T follicular helper cell (primary cell): Measurements from ENCODE around the gene ZNF652.
"Not testable (repeated sequence)": the region's sequence is repeated elsewhere in the genome, so short reads cannot be mapped to it uniquely, and the experiment has no call there.

ENCODE experiments used
- DNase-seq: peaks from one replicate; pipeline ENCODE4 v3.0.0-alpha.2; 2020; ENCODE audit warnings: low read depth

ZNF652 gene

DNA sequence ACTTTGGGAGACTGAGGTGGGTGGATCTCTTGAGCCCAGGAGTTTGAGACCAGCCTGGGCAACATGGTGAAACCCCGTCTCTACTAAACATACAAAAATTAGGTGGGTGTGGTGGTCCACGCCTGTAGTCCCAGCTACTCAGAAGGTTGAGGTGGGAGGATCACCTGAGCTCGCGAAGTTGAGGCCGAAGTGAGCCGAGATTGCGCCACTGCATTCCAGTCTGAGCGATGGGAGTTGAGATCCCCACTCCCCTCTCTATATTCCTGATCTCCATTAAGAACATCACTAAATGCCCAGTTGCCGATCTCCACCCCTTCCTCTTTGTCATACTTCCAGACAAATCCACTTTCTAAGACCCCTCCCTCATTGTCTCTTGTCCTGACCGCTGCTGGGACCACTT lies 24.3 kb upstream of the ZNF652 start:
- DNase-seq, result no peak

DNA sequence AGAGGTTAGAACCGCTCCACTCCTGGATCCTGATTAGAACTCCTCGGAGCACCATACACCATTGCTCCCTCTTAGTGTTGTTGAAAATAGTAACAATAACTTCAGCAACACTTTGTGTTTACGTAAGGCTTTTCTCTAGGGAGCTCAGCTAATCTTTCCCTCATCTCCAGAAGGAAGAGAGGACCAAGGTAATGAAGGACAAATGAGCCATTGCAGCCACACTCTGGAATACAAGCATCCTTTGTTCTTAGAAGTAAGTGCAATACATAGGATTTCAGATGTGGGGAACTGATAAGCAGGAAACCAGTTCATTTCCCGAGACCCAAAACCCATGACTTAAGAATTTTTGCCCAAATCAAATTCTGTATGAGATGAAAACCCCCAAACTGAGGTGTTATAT lies 22.9 kb upstream of the ZNF652 start:
- no peak for DNase-seq

DNA sequence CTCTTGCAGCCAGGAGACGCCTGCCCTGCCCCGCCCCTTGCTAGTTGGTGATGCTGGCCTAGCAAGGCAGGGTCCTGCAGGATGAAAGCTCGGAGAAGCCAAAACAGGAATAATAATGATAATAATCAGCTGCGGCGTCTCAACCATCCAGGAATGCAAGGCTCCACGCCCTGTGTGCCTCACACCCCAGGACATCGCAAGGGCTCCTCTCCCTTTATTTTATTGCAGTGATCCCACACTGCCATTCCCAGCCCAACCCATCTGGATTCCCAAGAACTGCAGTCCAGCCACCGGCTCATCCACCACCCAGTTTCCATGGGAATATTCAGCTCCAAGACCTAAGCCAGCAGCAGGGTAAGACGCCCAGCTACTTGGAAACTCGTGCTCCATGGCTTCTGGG lies 21.0 kb upstream of the ZNF652 start:
- DNase-seq, result no peak

DNA sequence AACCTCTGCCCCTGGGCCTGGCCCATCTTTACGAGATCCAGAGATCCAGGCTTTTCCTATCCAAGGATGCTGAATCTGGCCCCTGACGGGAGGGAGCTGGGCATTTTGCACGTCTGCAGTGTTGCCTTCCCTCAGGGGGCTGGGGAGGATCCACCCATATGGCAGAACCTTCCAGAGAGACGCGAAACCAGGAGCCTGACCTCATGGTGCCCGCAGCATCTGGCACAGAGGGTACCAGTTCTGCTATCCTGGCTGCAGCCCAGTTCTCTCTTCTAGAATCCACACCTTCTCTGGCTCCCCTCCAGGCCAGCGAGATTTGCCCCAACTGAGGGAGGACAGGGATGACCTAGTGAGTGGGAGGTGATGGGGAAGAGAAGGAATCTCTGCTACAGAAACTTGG lies 20.5 kb upstream of the ZNF652 start:
- DNase-seq, result no peak

DNA sequence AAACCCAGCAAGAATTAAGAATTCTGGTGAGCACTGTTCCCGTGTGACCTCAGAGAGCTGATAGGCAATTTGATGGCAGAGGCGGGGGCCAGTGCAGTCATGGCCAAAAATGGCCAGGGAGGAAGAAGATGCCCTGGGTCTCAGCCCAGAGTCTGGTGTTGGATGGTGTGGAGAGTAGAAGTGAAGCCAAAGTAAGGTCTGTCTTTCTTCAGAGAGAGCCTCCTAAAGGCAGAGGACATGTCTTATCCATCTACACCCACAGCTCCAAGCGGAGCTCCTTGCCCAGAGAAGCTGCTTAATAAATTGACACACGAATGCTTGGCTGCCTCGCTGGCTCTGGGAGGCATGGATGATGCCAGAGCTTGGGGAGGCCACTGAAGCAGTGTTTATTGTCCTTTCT lies 19.7 kb upstream of the ZNF652 start:
- no peak for DNase-seq

DNA sequence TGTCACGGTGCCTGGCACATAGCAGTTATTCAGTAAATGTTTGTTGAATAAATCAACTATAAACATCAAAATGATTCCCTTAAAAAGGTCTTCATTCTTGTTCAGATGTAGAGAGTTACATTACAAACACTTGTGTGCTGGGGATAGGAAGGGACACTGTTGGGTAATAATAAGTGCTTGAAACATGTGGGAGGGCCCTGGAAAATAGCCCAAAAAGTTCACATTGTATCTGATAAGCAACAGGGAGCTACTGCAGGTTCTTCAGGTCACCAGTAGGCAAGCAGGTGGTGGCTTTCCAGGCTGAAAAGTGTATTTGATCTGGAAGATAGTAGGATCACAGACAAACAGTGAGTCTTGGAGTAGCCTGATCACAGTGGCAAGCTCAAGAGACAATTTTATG lies 19.0 kb upstream of the ZNF652 start:
- no peak for DNase-seq

DNA sequence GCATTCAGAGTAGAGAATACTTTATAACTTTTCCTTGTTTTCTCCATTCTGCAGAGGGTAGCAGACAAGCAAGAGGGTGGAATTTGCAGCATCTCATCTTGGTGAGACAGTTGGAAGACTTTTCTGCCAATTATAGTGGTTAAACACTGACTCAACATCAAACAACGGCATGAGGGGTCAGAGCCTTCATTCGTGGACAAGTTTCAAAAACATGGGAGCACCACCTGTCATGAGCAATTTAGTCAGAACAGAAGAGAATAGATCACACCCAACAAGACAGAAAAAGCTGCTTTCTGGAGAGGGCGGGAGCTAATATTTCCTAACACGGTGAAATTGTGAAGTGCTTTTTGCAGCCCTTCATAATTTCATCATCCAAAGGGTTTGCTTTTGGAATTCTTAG lies 17.9 kb upstream of the ZNF652 start:
- DNase-seq, result no peak

DNA sequence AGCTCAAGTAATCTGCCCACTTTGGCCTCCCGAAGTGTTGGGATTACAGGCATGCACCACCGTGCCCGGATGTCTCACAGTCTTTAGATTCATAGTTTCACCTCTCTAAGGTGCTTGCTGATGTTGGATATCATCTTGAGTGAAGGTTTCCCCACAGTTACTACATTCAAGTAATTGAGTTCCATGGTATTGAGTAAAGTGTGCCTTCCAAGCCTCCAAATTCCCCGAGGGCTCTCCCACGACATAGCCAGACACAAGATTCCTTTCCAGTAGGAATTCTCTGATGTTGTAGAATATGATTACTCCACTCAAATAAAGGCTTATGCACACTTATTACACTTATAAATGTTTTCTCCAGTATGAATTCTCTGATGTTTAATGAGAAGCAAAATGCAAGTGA lies 16.3 kb upstream of the ZNF652 start:
- DNase-seq, result no peak

DNA sequence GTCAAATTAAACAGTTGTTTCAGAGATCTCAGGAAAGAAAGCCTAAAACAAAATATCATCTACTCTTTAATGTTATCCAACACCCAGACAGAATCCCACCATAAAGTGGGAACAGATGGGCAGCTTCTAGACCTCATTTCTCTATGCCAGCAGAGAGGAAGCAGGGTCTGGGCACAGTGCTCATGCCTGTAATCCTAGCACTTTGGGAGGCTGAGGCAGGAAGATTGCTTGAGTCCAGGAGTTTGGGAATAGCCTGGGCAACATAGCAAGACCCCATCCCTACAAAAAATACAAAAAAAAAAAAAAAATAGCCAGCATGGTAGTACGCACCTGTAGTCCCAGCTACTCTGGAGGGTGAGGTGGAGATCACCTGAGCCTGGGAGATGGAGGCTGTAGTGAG lies 13.5 kb upstream of the ZNF652 start:
- no peak for DNase-seq

DNA sequence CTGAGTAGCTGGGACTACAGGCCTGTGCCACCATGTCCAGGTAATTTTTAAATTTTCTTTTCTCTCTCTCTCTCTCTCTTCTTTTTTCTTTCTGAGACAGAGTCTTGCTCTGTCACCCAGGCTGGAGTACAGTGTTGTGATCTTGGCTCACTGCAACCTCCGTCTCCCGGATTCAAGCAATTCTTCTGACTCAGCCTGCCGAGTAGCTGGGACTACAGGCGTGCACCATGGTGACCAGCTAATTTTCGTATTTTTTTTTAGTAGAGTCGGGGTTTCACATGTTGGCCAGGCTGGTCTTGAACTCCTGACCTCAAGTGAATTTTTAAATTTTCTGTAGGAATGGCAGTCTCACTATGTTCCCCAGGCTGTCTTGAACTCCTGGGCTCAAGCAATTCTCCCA lies 11.1 kb upstream of the ZNF652 start:
- DNase-seq, result no peak

DNA sequence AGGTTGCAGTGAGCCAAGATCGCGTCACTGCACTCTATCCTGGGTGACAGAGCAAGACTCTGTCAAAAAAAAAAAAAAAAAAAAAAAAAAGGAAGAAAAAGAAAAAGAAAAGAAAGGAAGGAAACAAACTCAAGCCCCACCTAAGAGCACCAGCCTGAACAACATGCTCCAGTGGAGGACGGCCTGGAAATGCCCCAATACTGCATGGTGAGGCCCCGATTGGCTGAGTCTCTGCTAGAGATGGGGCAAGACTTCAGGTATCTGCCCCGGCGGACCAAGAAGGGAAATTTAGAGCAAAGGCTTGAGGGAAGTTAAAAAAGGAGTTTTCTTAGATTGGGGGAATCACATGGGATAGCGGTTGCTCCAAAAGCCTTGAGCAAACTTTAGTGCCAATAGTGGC lies 10.4 kb upstream of the ZNF652 start:
- no peak for DNase-seq

DNA sequence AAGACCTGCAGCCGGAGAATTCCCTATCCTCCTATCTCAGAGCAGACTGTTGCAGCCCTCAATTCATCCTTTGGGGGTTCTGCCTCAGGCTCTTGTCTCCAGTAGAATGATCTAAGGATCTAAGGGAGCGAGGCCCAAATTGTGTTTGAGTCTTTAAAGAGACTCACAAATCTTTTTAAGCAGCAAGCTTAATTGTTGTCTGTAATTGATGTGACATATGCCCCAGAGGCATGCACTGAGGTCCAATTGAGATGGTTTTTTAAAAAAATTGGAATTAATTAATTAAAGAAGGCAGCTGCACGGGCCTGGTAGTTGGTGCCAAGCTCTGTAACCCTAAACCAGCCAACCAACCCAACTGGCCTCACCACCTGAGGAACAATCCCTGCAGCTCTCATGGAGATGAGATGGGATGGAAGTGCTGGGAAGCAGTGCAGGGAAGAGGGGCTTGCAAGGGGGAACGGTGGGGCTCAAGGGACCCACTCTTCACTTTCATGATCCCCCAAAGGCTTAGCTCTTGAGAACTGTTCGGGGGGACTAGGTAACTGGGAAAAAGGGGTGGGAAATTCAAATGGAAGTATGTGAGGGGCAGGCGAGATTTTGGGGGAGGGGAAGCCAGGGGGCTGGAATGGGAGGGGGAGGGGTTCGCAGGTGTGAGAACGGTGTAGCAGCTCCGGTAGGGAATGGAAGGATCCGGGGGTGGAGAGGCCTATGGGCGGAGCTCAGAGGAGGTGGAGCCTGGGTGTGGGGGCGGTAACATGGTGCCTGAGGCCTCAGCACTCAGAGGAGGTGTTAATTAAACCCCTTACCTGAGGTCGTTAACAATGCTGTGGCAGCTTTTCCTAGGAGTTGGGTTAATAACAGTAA lies 9.2 kb upstream of the ZNF652 start:
- no peak for DNase-seq

DNA sequence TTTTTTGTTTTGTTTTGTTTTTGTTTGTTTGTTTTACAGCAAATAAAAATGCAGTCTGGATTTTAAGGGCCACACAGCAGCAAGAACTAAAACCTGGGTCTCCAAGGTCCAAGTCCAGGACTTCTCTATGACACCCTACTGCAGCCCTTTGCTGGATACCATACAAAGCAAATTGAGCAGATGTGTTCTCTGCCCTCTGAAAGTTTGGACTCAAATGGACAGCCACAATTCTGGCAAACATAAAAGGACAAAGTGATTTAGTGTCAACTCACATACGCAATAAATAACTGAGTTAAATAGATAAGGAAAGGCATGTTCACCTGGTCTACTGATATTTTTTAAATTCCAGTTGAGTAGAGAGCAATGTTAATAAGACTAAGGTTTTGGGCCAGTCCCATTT lies 7.7 kb upstream of the ZNF652 start:
- DNase-seq, result no peak

DNA sequence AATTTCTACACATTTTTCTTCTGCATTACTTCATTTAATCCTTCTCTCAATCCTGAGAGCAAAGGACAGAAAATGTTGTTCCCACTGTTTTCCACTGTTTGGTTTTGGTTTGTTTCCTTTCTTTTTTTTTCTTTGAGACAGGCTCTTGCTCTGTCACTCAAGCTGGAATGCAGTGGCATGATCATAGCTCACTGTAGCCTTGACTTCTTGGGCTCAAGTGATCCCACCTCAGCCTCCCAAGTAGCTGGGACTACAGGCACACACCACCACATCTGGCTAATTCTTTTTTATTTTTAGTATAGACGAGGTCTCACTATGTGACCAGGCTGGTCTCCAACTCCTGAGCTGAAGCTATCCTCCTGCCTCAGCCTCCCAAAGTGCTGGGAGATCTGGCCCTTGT lies 7.0 kb upstream of the ZNF652 start:
- DNase-seq, result no peak

DNA sequence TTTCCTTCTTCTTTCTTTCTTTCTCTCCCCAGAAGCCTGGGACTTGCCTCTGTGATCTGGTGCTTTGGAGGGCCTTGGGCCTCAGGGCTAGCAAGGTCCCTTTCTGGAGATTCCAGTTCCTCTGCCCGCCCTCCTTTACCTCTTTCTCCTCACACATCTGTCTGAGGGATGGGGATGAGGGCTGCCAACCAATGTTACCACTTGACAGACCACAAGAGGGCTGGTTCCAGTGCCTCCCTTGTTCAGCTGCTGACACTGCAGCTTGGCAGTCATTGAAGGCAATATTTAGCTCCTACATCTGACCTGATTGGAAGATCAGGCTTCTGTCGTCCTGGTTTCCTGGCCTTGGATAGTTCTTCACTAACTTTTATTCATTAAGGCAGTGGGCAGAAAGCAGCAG lies 3.6 kb upstream of the ZNF652 start:
- DNase-seq, result no peak

DNA sequence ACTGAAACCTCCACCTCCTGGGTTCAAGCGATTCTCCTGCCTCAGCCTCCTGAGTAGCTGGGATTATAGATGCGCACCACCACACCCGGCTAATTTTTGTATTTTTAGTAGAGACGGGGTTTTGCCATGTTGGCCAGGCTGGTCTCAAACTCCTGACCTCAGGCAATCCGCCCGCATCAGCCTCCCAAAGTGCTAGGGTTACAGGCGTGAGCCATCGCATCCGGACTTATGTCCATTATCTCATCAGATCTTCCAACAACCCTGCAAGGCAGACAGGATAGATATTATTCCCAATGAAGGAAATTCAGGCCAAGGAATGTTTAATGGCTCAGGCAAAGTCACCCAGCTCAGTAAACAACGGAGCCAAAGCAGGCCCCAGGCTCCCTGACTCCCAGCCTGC lies 3.1 kb upstream of the ZNF652 start:
- not testable (repeated sequence) for DNase-seq

DNA sequence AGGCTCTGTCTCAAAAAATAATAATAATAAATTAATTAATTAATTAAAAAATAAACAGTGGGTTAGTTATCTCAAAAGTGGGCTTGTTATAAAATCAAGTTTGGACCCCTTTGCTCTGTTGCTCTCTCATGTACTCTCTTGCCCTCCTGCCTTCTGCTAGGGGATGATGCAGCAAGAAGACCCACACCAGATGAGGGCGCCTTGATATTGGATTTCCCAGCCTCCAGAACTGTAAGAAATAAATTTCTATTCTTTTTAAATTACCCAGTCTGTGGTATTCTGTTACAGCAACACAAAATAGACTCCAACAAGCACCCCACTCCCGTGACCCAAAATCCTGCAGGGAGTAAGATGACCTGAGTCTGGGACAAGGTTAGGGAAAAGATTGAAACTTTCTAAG lies 2.1 kb upstream of the ZNF652 start:
- DNase-seq, result no peak

DNA sequence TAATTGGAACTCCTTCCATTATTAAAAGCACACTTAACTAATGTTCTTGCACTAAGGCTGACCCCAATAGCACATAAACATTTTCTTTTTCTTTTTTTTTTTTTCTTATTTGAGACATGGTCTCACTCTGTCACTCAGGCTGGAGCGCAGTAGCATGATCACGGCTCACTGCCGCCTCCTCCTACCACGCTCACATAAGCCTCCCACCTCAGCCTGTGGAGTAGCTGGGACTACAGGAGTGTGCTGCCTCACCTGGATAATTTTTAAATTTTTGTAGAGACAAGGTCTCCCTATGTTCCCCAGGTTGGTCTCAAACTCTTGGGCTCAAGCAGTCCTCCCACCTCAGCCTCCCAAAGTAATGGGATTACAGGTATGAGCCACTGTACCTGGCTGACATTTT lies 1.2 kb upstream of the ZNF652 start:
- no peak for DNase-seq

DNA sequence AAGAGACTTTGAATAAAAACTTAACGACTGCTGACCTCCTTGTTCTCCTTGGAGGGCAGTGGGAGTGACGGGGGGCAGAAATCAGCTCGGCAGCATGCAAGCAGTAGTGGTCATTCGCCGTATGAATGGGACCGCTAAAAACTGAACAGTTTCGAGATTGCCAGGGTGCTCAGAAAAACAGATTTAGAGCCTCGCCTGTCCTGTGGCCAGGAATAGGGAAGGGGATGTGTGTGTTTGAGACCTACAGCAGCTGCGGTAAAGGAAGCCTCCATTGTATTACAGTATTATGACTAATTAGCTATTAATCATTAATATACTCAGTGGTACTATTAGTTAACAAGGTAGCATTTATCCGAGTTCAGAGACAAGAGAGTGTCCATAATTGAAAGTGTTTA lies 670 bp upstream of the ZNF652 start:
- no peak for DNase-seq

DNA sequence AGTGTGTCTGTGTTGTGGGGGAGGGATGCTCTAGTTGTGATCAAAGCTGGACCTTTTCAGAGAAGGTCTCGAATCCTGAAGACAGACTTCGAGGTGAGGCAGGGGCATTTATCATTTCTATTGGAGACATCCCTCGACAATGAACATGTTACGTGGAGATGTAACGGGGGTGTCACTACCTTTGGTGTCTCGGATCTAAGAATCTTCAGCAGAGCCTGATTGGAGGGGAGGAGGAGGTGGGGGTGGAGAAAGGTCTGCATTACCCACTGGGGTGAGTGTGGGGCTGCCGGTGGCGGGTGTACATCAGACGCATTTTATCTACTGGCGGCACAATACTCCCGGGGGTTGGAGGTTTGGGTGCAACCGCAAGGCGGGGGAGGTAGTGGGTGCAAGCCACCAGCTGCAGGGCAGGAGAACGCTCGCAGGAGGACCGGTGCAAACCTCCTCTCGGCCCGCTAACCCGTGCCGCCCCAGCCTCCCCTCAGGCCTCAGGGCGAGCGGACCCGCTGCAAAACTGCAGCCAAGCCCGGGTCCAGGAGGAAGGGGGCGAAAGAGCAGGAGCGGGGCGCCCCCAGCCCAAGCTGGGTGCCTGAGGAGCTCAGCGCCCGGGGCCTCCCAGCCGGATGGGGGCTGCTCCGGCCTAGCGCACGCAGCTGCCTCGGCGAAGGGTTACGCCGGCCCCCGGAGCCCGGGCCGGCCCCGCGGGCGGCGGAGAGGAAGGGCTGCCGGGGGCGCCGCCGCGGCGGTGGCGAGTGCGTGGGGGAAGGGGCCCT lies 735 bp downstream of the ZNF652 start:
- DNase-seq, result peak; percentile 82

DNA sequence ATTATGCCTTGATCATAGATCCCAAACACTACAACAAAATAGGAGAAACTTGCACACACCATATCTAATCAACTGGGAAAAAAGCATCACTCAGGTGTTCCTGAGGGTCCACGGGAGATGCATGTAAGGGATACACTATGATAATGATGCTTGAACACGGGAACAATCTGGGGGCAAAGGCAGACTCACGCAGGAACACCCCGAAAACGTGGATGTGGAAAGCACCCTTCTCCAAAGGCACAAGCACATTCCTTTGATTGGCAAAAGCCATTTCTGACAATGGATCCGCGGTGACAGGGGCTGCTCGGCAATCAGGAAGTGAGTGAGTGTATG lies 1.3 kb downstream of the ZNF652 start:
- no peak for DNase-seq

DNA sequence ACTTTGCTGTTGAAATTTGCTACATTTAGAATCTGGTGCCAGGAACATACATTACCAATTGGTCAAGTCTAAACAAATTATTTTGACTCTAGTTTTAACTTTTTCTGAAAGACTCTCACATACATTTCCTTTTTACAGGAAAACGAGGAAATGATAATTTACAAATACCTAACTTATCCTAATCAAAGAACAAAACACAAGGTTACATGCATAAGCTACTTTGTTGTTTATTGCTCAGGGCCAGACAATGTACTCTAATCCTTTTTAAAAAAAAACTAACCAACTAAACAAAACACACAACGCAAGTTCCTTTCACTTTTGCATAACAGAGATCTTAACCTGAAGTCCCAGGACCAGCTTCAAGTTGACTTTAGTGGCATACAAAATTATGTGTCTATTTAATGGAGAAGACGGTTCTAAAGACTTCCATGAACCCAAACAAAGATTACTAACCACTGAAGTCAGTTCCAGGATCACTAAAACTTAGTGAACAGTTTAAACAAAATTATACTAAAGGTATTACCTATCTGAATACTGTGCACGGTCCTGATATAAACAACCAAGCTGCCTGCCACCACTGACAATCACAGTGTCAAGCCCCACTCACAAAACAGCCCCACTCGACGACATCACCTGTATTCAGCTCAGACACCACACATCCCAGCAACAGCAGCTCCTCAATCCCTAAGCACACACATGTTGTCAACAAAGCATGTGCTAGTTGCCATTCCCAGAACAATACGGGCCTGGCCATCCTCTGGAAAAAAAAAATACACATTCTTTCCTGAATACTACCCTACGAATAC lies 1.9 kb downstream of the ZNF652 start:
- DNase-seq, result no peak
